HCT116 (cell line): ENCODE data around the gene NAV1. TPM values are rescaled to one million over a fixed set of nuclear protein-coding genes. Genes with fewer than 3 reads are reported as not detected.

ENCODE experiments used
- ATAC-seq: fragments of 200-7000 bp; cut with Tn5 transposase; 2 replicates; pipeline ENCODE4 v1.9.1; 2020; ENCODE audit warnings: mild to moderate bottlenecking, moderate library complexity
- BruUV-seq: library from RNA; stranded (reverse); fragments of 400-500 nt; replicated peaks from 2 replicates; lab custom pipeline; 2021; lab: Mats Ljungman, UMichigan
- CTCF ChIA-PET: fragments of 300-600 bp; sonication (Branson Sonifier 250); formaldehyde crosslinking; loops from one replicate; lab custom pipeline; 2021; ENCODE audit warnings: antibody characterized with exemption; lab: Charles Lee
- POLR2A ChIA-PET: fragments of 300-600, 350-600 bp; sonication (Branson Sonifier 250); formaldehyde crosslinking; loops from one replicate; lab custom pipeline; 2021; ENCODE audit warnings: antibody characterized with exemption; lab: Charles Lee
- RAD21 ChIA-PET, 2 experiments: fragments of 300-600 bp; sonication (Branson Sonifier 250); formaldehyde crosslinking; loops; one replicate each; lab custom pipeline; 2023; ENCODE audit warnings: low total read pairs in 2 of 2; ENCODE audit not compliant: uncharacterized antibody in 2 of 2, unreplicated experiment in 2 of 2, low non-redundant PET in 1 of 2; lab: Charles Lee
- DNase-seq: peaks from one replicate; pipeline ENCODE4 v3.0.0-alpha.2; 2010; ENCODE audit warnings: low read depth, low spot score
- H2AFZ ChIP-seq: fragments of 200-600 bp; shearing (Covaris generic), sonication (generic); 2 replicates; pipeline ENCODE4 v1.6.1; 2017; ENCODE audit warnings: low read depth, mixed run types, mixed read lengths, antibody characterized with exemption, low read length; ENCODE audit not compliant: poor library complexity, severe bottlenecking
- H3K27ac ChIP-seq: 2 replicates; pipeline ENCODE4 v1.5.1; 2012; ENCODE audit warnings: low read depth, low read length
- H3K27me3 ChIP-seq: fragments of 200-600 bp; sonication (generic); 2 replicates; pipeline ENCODE4 v1.6.1; 2016; ENCODE audit warnings: mixed run types, low read length, mixed read lengths; ENCODE audit not compliant: insufficient read depth
- H3K36me3 ChIP-seq, 2 experiments: fragments of 200-500 bp in 1 of 2; fragments of 200-600 bp in 1 of 2; sonication (Bioruptor generic) in 1 of 2; sonication (generic) in 1 of 2; 2 replicates each; pipeline versions ENCODE4 v1.5.1 to v1.6.1; 2014 to 2016; ENCODE audit warnings: low read length in 2 of 2, inconsistent platforms in 1 of 2, mixed read lengths in 1 of 2, mixed run types in 1 of 2; ENCODE audit not compliant: insufficient read depth in 2 of 2, control insufficient read depth in 1 of 2
- H3K4me1 ChIP-seq, 2 experiments: fragments of 200-600 bp in 1 of 2; sonication (generic) in 1 of 2; 2 replicates each; pipeline versions ENCODE4 v1.5.1 to v1.6.1; 2012 to 2017; ENCODE audit warnings: low read length in 2 of 2, inconsistent platforms in 1 of 2, mild to moderate bottlenecking in 1 of 2, mixed read lengths in 1 of 2, mixed run types in 1 of 2, moderate library complexity in 1 of 2; ENCODE audit not compliant: insufficient read depth in 2 of 2, control insufficient read depth in 1 of 2
- H3K4me2 ChIP-seq: fragments of 200-600 bp; sonication (generic); 2 replicates; pipeline ENCODE4 v1.6.1; 2017; ENCODE audit warnings: mixed run types, low read length, mixed read lengths
- H3K4me3 ChIP-seq, 2 experiments: fragments of 200-600 bp in 1 of 2; sonication (generic) in 1 of 2; replicated peaks in 1 of 2; 2 replicates each; pipeline ENCODE4 v1.5.1; 2011 to 2016; ENCODE audit warnings: low read length in 2 of 2, control low read depth in 1 of 2, low read depth in 1 of 2, mild to moderate bottlenecking in 1 of 2, mixed read lengths in 1 of 2, mixed run types in 1 of 2
- H3K79me2 ChIP-seq: fragments of 200-600 bp; sonication (generic); 2 replicates; pipeline ENCODE4 v1.6.1; 2017; ENCODE audit warnings: mild to moderate bottlenecking, mixed run types, low read length, moderate library complexity, mixed read lengths; ENCODE audit not compliant: insufficient read depth
- H3K9ac ChIP-seq: fragments of 200-600 bp; sonication (generic); 2 replicates; pipeline ENCODE4 v1.6.1; 2016; ENCODE audit warnings: low read length, mixed read lengths
- H3K9me2 ChIP-seq: fragments of 200-600 bp; sonication (generic), shearing (Covaris generic); 2 replicates; pipeline ENCODE4 v1.6.1; 2017; ENCODE audit warnings: mixed run types, mild to moderate bottlenecking, moderate library complexity; ENCODE audit not compliant: insufficient read depth
- H3K9me3 ChIP-seq, 2 experiments: fragments of 200-500 bp in 1 of 2; fragments of 200-600 bp in 1 of 2; sonication (Bioruptor generic) in 1 of 2; sonication (generic) in 1 of 2; 2 replicates each; pipeline ENCODE4 v1.6.1; 2014 to 2017; ENCODE audit warnings: low read length in 2 of 2, mixed read lengths in 2 of 2, inconsistent platforms in 1 of 2, low read depth in 1 of 2, mild to moderate bottlenecking in 1 of 2, mixed run types in 1 of 2, moderate library complexity in 1 of 2; ENCODE audit not compliant: control insufficient read depth in 1 of 2, insufficient read depth in 1 of 2
- H4K20me1 ChIP-seq: fragments of 200-600 bp; sonication (generic), shearing (Covaris generic); 2 replicates; pipeline ENCODE4 v1.6.1; 2017; ENCODE audit warnings: mixed run types, mild to moderate bottlenecking, moderate library complexity; ENCODE audit not compliant: insufficient read depth
- CBX3 ChIP-seq: IDR thresholded peaks from 2 replicates; pipeline ENCODE4 v1.6.1; 2012; ENCODE audit warnings: low read depth
- CEBPB ChIP-seq: IDR thresholded peaks from 2 replicates; pipeline ENCODE4 v1.6.1; 2012; ENCODE audit warnings: low read depth
- ELF1 ChIP-seq: IDR thresholded peaks from 2 replicates; pipeline ENCODE4 v1.6.1; 2012; ENCODE audit warnings: low read depth, borderline replicate concordance
- EZH2 ChIP-seq: fragments of 200-600 bp; sonication (generic); IDR thresholded peaks from 2 replicates; pipeline ENCODE4 v1.6.1; 2017; ENCODE audit warnings: antibody characterized with exemption, mixed run types
- EZH2phosphoT487 ChIP-seq: fragments of 200-600 bp; IDR thresholded peaks from 2 replicates; pipeline ENCODE4 v1.6.1; 2018; ENCODE audit warnings: antibody characterized with exemption, borderline replicate concordance
- FOSL1 ChIP-seq: IDR thresholded peaks from 2 replicates; pipeline ENCODE4 v1.6.1; 2012; ENCODE audit warnings: low read depth
- JUND ChIP-seq: IDR thresholded peaks from 2 replicates; pipeline ENCODE4 v1.6.1; 2012
- POLR2A ChIP-seq: IDR thresholded peaks from 2 replicates; pipeline ENCODE4 v1.7.0; 2011; ENCODE audit warnings: borderline replicate concordance; ENCODE audit not compliant: insufficient read depth, insufficient read length; ENCODE audit errors: extremely low read depth
- RAD21 ChIP-seq: IDR thresholded peaks from 2 replicates; pipeline ENCODE4 v1.6.1; 2012; ENCODE audit warnings: low read depth, mild to moderate bottlenecking
- SRF ChIP-seq: IDR thresholded peaks from 2 replicates; pipeline ENCODE4 v1.6.1; 2012; ENCODE audit warnings: low read depth
- TCF7L2 ChIP-seq: IDR thresholded peaks from 2 replicates; pipeline ENCODE4 v1.7.0; 2011; ENCODE audit warnings: borderline replicate concordance, inconsistent platforms; ENCODE audit not compliant: insufficient read depth, insufficient read length; ENCODE audit errors: extremely low read depth
- YY1 ChIP-seq: IDR thresholded peaks from 2 replicates; pipeline ENCODE4 v1.6.1; 2011; ENCODE audit warnings: low read length, low read depth, moderate library complexity, mild to moderate bottlenecking; ENCODE audit not compliant: insufficient replicate concordance; ENCODE audit errors: extremely low read depth
- ZNF274 ChIP-seq: fragments of 200-500 bp; sonication (Bioruptor generic); IDR thresholded peaks from 2 replicates; pipeline ENCODE4 v1.6.1; 2014; ENCODE audit warnings: mild to moderate bottlenecking, low read depth, low read length, inconsistent platforms
- intact Hi-C: fragments of 100-400 bp; cut with micrococcal nuclease; formaldehyde crosslinking; loops from 2 replicates; pipeline ENCODE4 v1.10.0; 2022
- total RNA-seq: library from RNA; stranded (reverse); gene quantifications from one replicate; pipeline ENCODE4 v1.2.1, GENCODE V29; 2021; ENCODE audit not compliant: unreplicated experiment
- TF ChIP-seq, protein P1 (sequence below): IDR thresholded peaks from 2 replicates; pipeline ENCODE4 v1.6.1; 2012
- TF ChIP-seq, protein P2 (sequence below): IDR thresholded peaks from 2 replicates; pipeline ENCODE4 v1.6.1; 2011; ENCODE audit warnings: mild to moderate bottlenecking, low read length, moderate library complexity; ENCODE audit not compliant: insufficient replicate concordance; ENCODE audit errors: extremely low read depth

NAV1 gene
- total RNA-seq, 1 experiment from 2014 or later: 22.8 TPM

DNA sequence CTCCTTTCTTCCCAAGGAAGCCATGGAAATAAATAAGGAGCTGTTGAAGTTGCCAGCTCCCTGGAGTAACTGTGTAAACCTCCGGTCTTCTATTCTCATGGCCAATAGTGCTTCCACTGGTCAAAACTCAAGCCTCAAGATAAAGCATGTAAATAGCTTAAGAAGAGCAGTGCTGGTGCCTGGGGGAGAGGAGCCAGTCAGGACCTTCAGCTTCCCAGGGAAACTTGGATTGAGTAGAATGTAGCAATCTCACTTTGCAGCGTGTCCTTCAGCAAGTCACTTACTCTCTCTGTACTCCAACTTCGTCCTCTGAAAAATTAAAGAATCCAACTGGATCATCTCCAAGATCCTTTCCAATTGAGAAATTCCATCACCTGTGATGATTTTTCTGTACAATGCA lies 44.7 kb downstream of the NAV1 start:
- ChIA-PET POLR2A (no interaction called here), CTCF (no interaction called here), RAD21 (no interaction called here)
- Histone ChIP-seq H4K20me1 (no peaks in the 10 kb centered on the region), H3K4me3 (no peak overlapping the region), H3K27me3 (peaks cover 20% of the 10 kb centered on the region), H3K36me3 (no peaks in the 10 kb centered on the region), H3K9me2 (no peaks in the 10 kb centered on the region), H3K9ac (no peak overlapping the region), H3K4me1 (no peaks in the 10 kb centered on the region), H3K4me2 (no peak overlapping the region), H3K79me2 (no peaks in the 10 kb centered on the region), H2AFZ (no peak overlapping the region), H3K27ac (no peak overlapping the region), H3K9me3 (no peaks in the 10 kb centered on the region)
- no TSS peak for BruUV-seq
- DNase-seq (no peak), ATAC-seq (no peak)
- intact Hi-C loops: no loop called here
- TF ChIP-seq, protein P1, sequence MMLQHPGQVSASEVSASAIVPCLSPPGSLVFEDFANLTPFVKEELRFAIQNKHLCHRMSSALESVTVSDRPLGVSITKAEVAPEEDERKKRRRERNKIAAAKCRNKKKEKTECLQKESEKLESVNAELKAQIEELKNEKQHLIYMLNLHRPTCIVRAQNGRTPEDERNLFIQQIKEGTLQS: no peak
- TF ChIP-seq CBX3: no peak
- TF ChIP-seq JUND: no peak
- TF ChIP-seq CEBPB: no peak
- TF ChIP-seq SRF: no peak
- no peak for TF ChIP-seq RAD21
- TF ChIP-seq POLR2A: no peak
- TF ChIP-seq, protein P2, sequence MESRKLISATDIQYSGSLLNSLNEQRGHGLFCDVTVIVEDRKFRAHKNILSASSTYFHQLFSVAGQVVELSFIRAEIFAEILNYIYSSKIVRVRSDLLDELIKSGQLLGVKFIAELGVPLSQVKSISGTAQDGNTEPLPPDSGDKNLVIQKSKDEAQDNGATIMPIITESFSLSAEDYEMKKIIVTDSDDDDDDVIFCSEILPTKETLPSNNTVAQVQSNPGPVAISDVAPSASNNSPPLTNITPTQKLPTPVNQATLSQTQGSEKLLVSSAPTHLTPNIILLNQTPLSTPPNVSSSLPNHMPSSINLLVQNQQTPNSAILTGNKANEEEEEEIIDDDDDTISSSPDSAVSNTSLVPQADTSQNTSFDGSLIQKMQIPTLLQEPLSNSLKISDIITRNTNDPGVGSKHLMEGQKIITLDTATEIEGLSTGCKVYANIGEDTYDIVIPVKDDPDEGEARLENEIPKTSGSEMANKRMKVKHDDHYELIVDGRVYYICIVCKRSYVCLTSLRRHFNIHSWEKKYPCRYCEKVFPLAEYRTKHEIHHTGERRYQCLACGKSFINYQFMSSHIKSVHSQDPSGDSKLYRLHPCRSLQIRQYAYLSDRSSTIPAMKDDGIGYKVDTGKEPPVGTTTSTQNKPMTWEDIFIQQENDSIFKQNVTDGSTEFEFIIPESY: no peak
- no peak for TF ChIP-seq FOSL1
- no peak for TF ChIP-seq ZNF274
- TF ChIP-seq EZH2phosphoT487: no peak
- no peak for TF ChIP-seq ELF1
- no peak for TF ChIP-seq EZH2
- TF ChIP-seq YY1: no peak
- no peak for TF ChIP-seq TCF7L2
